Trophoblast cell (in vitro differentiated cells and primary cell): ENCODE measurements around the gene NFAT5.

Experiments used
- DNase-seq, 2 donors: peaks; one replicate each; pipeline ENCODE4 v3.0.0-alpha.2; 2016
- H2AFZ ChIP-seq: 2 replicates; pipeline ENCODE4 v1.6.1; 2013; ENCODE audit warnings: low read length, moderate library complexity, mild to moderate bottlenecking; ENCODE audit not compliant: insufficient read depth, poor library complexity
- H2AK5ac ChIP-seq: 2 replicates; pipeline ENCODE4 v1.6.1; 2013; ENCODE audit warnings: mild to moderate bottlenecking, low read length
- H2BK120ac ChIP-seq: 2 replicates; pipeline ENCODE4 v1.6.1; 2013; ENCODE audit warnings: low read length, mild to moderate bottlenecking, moderate library complexity; ENCODE audit not compliant: insufficient read depth, poor library complexity
- H2BK12ac ChIP-seq: 2 replicates; pipeline ENCODE4 v1.6.1; 2013; ENCODE audit warnings: mild to moderate bottlenecking, low read length, moderate library complexity
- H2BK5ac ChIP-seq: 2 replicates; pipeline ENCODE4 v1.6.1; 2013; ENCODE audit warnings: low read length, low read depth, moderate library complexity, mild to moderate bottlenecking; ENCODE audit not compliant: poor library complexity
- H3K14ac ChIP-seq: 2 replicates; pipeline ENCODE4 v1.6.1; 2013; ENCODE audit warnings: mild to moderate bottlenecking, low read length
- H3K18ac ChIP-seq: 2 replicates; pipeline ENCODE4 v1.6.1; 2013; ENCODE audit warnings: mild to moderate bottlenecking, low read length
- H3K23ac ChIP-seq: 2 replicates; pipeline ENCODE4 v1.6.1; 2013; ENCODE audit warnings: low read length
- H3K27ac ChIP-seq: 2 replicates; pipeline ENCODE4 v1.5.1; 2013; ENCODE audit warnings: low read depth, mild to moderate bottlenecking, inconsistent platforms, low read length, moderate library complexity
- H3K27me3 ChIP-seq: 2 replicates; pipeline ENCODE4 v1.6.1; 2013; ENCODE audit warnings: inconsistent platforms, mild to moderate bottlenecking, low read length, moderate library complexity; ENCODE audit not compliant: insufficient read depth
- H3K36me3 ChIP-seq, 2 experiments: 1 replicate in 1 of 2; 2 replicates in 1 of 2; pipeline ENCODE4 v1.6.1; 2013; ENCODE audit warnings: low read length in 2 of 2, mild to moderate bottlenecking in 2 of 2, moderate library complexity in 1 of 2; ENCODE audit not compliant: insufficient read depth in 2 of 2, control insufficient read depth in 1 of 2
- H3K4ac ChIP-seq: 2 replicates; pipeline ENCODE4 v1.6.1; 2013; ENCODE audit warnings: low read depth, mild to moderate bottlenecking, low read length, moderate library complexity
- H3K4me1 ChIP-seq, 2 experiments: 1 replicate in 1 of 2; 2 replicates in 1 of 2; pipeline ENCODE4 v1.6.1; 2013; ENCODE audit warnings: low read length in 2 of 2, mild to moderate bottlenecking in 2 of 2, moderate library complexity in 1 of 2; ENCODE audit not compliant: insufficient read depth in 2 of 2, control insufficient read depth in 1 of 2
- H3K4me2 ChIP-seq: 2 replicates; pipeline ENCODE4 v1.6.1; 2013; ENCODE audit warnings: inconsistent platforms, mild to moderate bottlenecking, low read length, moderate library complexity
- H3K4me3 ChIP-seq: 2 replicates; pipeline ENCODE4 v1.5.1; 2013; ENCODE audit warnings: mild to moderate bottlenecking, low read depth, low read length, inconsistent platforms
- H3K79me1 ChIP-seq: one replicate; pipeline ENCODE4 v1.6.1; 2013; ENCODE audit warnings: low read length
- H3K79me2 ChIP-seq: 2 replicates; pipeline ENCODE4 v1.6.1; 2013; ENCODE audit warnings: low read length, mild to moderate bottlenecking; ENCODE audit not compliant: control insufficient read depth, insufficient read depth, poor library complexity
- H3K9ac ChIP-seq: 2 replicates; pipeline ENCODE4 v1.6.1; 2013; ENCODE audit warnings: mild to moderate bottlenecking, low read length
- H3K9me3 ChIP-seq: 2 replicates; pipeline ENCODE4 v1.6.1; 2013; ENCODE audit warnings: low read depth, mild to moderate bottlenecking, control low read depth, inconsistent platforms, low read length; ENCODE audit not compliant: insufficient read depth
- H4K12ac ChIP-seq: 2 replicates; pipeline ENCODE4 v1.6.1; 2013; ENCODE audit warnings: low read depth, mild to moderate bottlenecking, low read length, moderate library complexity
- H4K8ac ChIP-seq: 2 replicates; pipeline ENCODE4 v1.6.1; 2013; ENCODE audit warnings: low read depth, mild to moderate bottlenecking, low read length, moderate library complexity
- H4K91ac ChIP-seq: one replicate; pipeline ENCODE4 v1.6.1; 2013; ENCODE audit warnings: low read depth, mild to moderate bottlenecking, low read length, moderate library complexity
- WGBS: extraction: QIAGEN DNeasy Blood & Tissue Kit; methylation state at CpG from one replicate; pipeline ENCODE4 v1.1.7; 2013; ENCODE audit warnings: missing lambda C conversion rate; ENCODE audit not compliant: insufficient read length, insufficient coverage; ENCODE audit errors: extremely low coverage; 5-methylcytosine and 5-hydroxymethylcytosine counted together

Gene NFAT5

DNA sequence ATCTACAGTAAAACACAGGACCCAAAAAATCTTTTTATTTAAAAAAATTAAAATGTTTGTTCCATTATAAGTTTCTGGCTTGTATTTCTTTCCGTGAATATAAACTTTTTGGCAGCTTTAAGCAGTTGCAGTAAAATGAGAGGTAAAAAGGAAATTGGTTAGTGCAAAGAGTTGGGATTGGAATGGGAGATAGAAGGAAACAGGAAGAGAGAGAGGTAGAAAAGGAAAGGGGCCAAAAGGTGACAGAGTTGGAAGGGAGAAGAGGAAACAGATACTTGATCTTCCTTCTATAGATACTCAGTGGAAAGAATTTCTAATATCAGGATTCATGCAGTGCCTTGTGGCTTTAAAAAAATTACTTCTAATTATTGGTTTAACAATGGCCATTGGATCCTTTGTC is 97.1 kb downstream of the NFAT5 start:
- Histone ChIP-seq H3K79me2 (no peaks in the 10 kb centered on the region), H3K27me3 (no peaks in the 10 kb centered on the region), H2BK12ac (no peak overlapping the region), H4K12ac (no peak overlapping the region), H4K91ac (no peak overlapping the region), H3K36me3 (peaks cover 10 to 16% of the 10 kb centered on the region in 2 experiments), H3K79me1 (no peaks in the 10 kb centered on the region), H3K18ac (no peak overlapping the region), H2AK5ac (no peak overlapping the region), H2AFZ (no peak overlapping the region), H2BK120ac (no peak overlapping the region), H3K4me2 (no peak overlapping the region), H3K23ac (no peak overlapping the region), H3K4ac (no peak overlapping the region), H3K14ac (no peak overlapping the region), H4K8ac (no peak overlapping the region), H3K27ac (no peak overlapping the region), H2BK5ac (no peak overlapping the region), H3K4me3 (no peak overlapping the region), H3K9me3 (no peaks in the 10 kb centered on the region), H3K9ac (no peak overlapping the region), H3K4me1 (no peaks in the 10 kb centered on the region)
- WGBS, result no CpG with 5 or more reads among the region's 1 CpG
- no peak for DNase-seq

DNA sequence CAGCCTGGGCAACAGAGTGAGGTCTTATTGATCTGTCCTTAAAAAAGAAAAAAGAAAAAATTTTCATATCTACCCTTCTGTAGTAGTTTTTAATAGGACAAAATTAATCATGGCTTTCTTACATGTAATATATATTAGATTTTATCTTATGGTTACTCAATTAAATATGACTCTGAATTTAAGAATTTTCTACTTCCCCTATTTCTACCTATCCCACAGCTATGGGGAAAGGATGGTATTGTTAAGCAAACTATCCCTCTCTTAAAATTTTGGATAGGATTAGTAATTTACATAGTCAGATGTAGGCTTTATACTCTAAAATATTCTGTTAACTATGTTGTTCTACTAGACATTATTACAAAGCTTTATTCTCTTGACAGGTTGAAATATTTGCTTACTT is 98.1 kb downstream of the NFAT5 start:
- Histone ChIP-seq H3K27me3 (no peaks in the 10 kb centered on the region), H3K23ac (no peak overlapping the region), H4K8ac (no peak overlapping the region), H3K4me2 (no peak overlapping the region), H3K4me1 (no peaks in the 10 kb centered on the region), H2BK12ac (no peak overlapping the region), H3K9me3 (no peaks in the 10 kb centered on the region), H2BK120ac (no peak overlapping the region), H3K9ac (no peak overlapping the region), H2BK5ac (no peak overlapping the region), H3K14ac (no peak overlapping the region), H3K79me2 (no peaks in the 10 kb centered on the region), H3K27ac (no peak overlapping the region), H2AK5ac (no peak overlapping the region), H3K36me3 (peaks cover 10 to 14% of the 10 kb centered on the region in 2 experiments), H3K18ac (no peak overlapping the region), H3K4ac (no peak overlapping the region), H4K12ac (no peak overlapping the region), H3K79me1 (no peaks in the 10 kb centered on the region), H2AFZ (no peak overlapping the region), H4K91ac (no peak overlapping the region), H3K4me3 (no peak overlapping the region)
- peak in 1 of 2 donors; percentile 5 for DNase-seq

GRCh38 chr16:69669577-69669976 is 103.8 kb downstream of the NFAT5 start:
- H3K27me3 ChIP-seq, result no peaks in the 10 kb centered on the region
- no peak overlapping the region for H3K4me3 ChIP-seq
- H4K12ac ChIP-seq, result no peak overlapping the region
- H3K4me1 ChIP-seq, result no peaks in the 10 kb centered on the region
- DNase-seq, result no peak
- no peaks in the 10 kb centered on the region for H3K79me1 ChIP-seq
- H3K9ac ChIP-seq, result no peak overlapping the region
- no peak overlapping the region for H2BK12ac ChIP-seq
- no peak overlapping the region for H4K8ac ChIP-seq
- no peak overlapping the region for H3K4me2 ChIP-seq
- H3K18ac ChIP-seq, result no peak overlapping the region
- no peak overlapping the region for H2AK5ac ChIP-seq
- H3K36me3 ChIP-seq, result peaks cover 14 to 18% of the 10 kb centered on the region in 2 experiments
- H2AFZ ChIP-seq, result no peak overlapping the region
- no peaks in the 10 kb centered on the region for H3K79me2 ChIP-seq
- WGBS, result no CpG with 5 or more reads among the region's 1 CpG
- H2BK120ac ChIP-seq, result no peak overlapping the region
- H3K14ac ChIP-seq, result no peak overlapping the region
- no peak overlapping the region for H3K23ac ChIP-seq
- no peaks in the 10 kb centered on the region for H3K9me3 ChIP-seq
- H3K4ac ChIP-seq, result no peak overlapping the region
- H4K91ac ChIP-seq, result no peak overlapping the region
- no peak overlapping the region for H3K27ac ChIP-seq
- no peak overlapping the region for H2BK5ac ChIP-seq

- H2BK120ac ChIP-seq, result no peak overlapping the region
- H3K18ac ChIP-seq, result no peak overlapping the region
- no peak overlapping the region for H3K9ac ChIP-seq
- H2BK12ac ChIP-seq, result no peak overlapping the region
- no peak overlapping the region for H3K14ac ChIP-seq
- H3K23ac ChIP-seq, result no peak overlapping the region
- H2AK5ac ChIP-seq, result no peak overlapping the region
- no peaks in the 10 kb centered on the region for H3K27me3 ChIP-seq
- no peak overlapping the region for H3K4me2 ChIP-seq
- no peak overlapping the region for H3K4ac ChIP-seq
- H2BK5ac ChIP-seq, result no peak overlapping the region
- no peak overlapping the region for H2AFZ ChIP-seq
- no peak overlapping the region for H4K91ac ChIP-seq
- no CpG with 5 or more reads among the region's 2 CpGs for WGBS
- no peak overlapping the region for H4K8ac ChIP-seq
- no peak overlapping the region for H4K12ac ChIP-seq
- no peaks in the 10 kb centered on the region for H3K4me1 ChIP-seq
- no peaks in the 10 kb centered on the region for H3K9me3 ChIP-seq
- peaks cover 14 to 20% of the 10 kb centered on the region in 2 experiments for H3K36me3 ChIP-seq
- H3K4me3 ChIP-seq, result no peak overlapping the region
- no peak overlapping the region for H3K27ac ChIP-seq
- H3K79me2 ChIP-seq, result no peaks in the 10 kb centered on the region
- no peak for DNase-seq
- no peaks in the 10 kb centered on the region for H3K79me1 ChIP-seq
These were observed 106.7 kb downstream of the NFAT5 start for GRCh38 chr16:69672315-69672997.
